Measurements from ENCODE around the gene SLC44A5.

SLC44A5 gene

GRCh38 chr1:75588779-75589475 lies 22.0 kb downstream of the SLC44A5 start:
- no peak for DNase-seq

DNA sequence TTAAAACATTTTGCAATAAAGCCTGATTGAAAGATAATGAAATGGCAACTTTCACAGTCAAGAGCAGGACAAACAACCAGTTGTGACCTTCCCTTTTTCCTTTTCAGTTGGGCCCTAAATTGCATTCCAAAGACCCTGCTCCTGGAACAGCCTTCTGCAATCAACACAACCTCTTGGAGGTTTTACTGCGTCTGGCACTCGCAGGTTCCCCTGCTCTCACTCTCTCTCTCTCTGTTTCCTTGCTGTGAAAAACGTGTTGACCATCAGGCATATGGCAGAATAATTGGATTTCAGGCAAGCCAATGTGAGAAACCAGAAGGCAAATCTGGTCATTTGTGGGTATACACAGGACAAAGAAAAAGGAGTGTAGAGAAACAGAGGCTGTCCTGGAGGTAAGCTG lies 23.2 kb downstream of the SLC44A5 start:
- DNase-seq, result no peak

GRCh38 chr1:75583282-75583681 lies 27.6 kb downstream of the SLC44A5 start:
- DNase-seq, result no peak

DNA sequence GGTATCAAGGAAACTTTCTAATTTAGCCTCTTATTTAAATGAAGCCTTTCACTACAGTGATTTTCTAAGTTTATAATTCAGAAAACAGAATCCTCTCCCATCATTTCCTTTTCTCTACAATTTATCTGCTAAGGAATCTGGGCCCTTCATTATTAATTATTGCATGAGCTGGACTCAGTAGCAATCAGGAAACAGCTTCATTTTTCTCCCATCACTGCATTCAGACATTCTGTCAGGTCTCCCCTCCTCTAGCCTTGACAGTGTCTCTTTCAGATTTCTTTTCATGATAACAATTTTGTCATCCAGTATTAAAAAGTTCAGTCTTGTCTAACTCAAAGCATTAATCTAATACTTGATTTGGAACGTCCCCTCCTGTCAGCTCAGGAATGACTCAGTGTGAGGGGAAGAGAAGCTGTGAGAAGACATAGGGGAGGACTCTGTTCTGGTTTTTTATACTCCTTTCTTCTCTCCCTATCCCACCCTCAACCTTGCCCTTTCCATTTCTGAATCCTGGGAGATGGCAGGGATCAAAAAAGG lies 28.1 kb downstream of the SLC44A5 start:
- DNase-seq, result no peak

DNA sequence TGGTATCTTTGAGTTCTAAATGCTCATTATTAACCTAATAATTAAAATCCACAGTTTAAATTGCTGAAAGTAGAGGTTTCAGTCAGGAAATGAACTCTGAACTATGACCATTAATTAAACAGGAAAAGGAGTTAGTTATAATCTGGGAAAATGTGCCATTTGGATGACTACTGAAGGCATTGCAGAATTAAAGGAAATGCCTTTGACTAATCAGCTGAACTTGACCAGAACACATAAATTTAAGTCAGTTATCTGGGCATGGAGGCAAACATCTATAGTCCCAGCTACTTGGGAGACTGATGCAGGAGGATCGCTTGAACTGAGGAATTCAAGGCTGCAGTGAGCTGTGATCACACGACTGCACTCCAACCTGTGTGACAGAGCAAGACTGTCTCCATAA lies 31.9 kb downstream of the SLC44A5 start:
- DNase-seq, result no peak

DNA sequence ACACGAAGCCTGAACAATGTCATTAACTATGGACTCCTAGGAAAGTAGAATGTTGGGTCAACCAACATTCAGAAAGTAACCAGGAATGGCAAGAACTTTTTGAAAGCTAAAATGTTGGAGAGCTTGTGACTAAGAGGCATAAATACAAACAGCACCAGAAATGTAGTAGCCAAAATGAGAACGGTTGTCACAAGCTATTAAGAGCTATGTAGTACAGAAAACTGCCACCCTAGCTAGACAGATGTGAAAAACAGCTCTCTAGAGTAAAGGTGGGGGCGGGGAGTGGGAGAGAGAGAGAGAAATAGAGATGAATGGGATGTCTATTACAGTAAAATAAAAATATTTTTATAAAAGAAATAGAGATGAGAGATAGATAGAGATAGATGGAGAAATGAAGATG lies 35.1 kb downstream of the SLC44A5 start:
- DNase-seq, result no peak

- no peak for DNase-seq
Observed at GRCh38 chr1:75567191-75567590, 43.7 kb downstream of the SLC44A5 start.

GRCh38 chr1:75559800-75560199 lies 51.1 kb downstream of the SLC44A5 start:
- no peak for DNase-seq

DNA sequence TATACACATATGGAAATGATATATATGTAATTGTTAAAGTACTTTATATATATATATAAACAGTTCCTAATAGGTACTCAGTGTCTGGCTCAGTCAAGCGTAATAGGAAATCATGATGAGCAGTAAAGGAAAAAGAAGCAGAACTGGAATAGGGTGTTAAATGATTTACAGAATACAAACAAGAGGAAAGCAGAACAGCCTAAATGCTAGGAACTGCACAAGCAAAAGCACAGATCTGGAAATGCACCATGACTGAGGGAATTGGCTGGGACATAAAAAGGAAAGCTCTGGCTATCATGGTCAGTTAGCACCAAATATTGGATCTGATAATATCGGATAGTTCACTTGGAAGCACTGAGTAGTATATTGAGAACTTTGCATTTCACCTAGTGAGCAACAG lies 51.8 kb downstream of the SLC44A5 start:
- DNase-seq, result no peak

- DNase-seq, result no peak
Observed at GRCh38 chr1:75554870-75555269, 56.0 kb downstream of the SLC44A5 start.

DNA sequence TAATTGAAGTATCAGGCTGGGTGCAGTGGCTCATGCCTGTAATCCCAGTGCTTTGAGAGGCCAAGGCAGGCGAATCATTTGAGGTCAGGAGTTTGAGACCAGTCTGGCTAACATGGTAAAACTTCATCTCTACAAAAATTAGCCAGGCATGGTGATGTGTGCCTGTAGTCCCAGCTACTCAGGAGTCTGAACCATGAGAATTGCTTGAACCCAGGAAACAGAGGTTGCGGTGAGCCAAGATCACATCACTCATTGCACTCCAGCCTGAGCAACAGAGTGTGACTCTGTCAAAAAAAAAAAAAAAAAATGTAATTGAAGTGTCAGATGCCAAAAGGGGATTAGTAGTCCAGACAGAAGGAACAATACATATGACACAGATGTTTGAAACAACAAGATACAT lies 56.7 kb downstream of the SLC44A5 start:
- no peak for DNase-seq

- no peak for DNase-seq
Observed at GRCh38 chr1:75550559-75550958, 60.4 kb downstream of the SLC44A5 start.

DNA sequence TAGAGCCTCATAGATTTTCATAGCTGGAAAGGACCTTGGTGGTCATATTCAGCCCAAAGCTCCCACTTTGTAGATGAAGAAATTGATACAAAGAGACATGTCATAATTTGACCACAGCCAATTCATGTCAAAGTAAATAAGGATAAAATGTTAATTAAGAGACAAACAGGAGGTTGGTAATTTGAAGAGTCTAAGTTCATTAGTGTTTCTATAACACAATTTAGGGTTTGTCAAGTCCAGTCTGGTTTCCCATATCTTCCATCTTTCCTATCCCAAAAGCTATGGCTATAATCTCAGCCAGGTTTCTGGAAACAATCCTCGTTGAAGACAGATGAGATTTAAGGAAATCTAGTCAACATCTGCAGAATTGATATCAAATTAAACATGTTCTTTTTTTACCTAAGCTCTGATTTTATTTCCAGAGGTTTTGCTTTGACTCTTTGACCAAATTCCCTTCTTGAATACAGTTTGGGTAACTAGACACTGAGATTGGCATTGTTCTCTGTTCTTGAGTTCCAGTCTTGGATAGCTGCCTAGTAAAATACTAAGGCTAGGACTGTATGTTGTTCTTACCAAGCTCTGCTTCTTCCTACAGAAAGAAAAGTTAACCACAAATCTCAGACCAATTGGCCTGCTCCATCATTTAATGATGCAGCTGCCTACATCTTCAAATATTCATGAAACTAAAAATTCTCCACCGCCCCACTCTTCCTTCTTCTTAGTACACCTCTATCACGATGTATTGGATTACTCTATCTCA lies 62.0 kb downstream of the SLC44A5 start:
- DNase-seq, result no peak

- no peak for DNase-seq
Observed at GRCh38 chr1:75543705-75544104, 67.2 kb downstream of the SLC44A5 start.

GRCh38 chr1:75542818-75543570 lies 67.9 kb downstream of the SLC44A5 start:
- no peak for DNase-seq

GRCh38 chr1:75539230-75540116 lies 71.4 kb downstream of the SLC44A5 start:
- no peak for DNase-seq

GRCh38 chr1:75533085-75533484 lies 77.8 kb downstream of the SLC44A5 start:
- no peak for DNase-seq

- no peak for DNase-seq
Observed at GRCh38 chr1:75531570-75531969, 79.3 kb downstream of the SLC44A5 start.

DNA sequence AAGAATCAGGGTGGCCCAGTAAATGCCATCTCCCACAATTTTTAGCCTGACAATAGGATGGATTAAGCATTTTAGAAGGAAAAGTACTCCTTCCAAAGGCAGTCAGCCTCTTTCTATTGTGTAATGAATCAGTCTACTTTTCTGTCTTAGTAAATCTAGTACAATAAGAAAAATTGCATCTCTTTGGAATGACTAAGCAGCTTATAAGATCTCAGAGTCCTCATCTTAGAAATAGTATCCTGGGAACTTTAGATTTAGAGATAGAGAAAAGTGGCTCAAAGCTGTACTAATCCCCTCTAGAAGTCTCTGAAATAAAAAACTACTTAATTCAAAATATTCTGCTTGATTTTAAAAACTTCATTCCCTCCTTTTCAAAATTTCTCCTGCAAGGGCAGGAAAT lies 81.4 kb downstream of the SLC44A5 start:
- no peak for DNase-seq

DNA sequence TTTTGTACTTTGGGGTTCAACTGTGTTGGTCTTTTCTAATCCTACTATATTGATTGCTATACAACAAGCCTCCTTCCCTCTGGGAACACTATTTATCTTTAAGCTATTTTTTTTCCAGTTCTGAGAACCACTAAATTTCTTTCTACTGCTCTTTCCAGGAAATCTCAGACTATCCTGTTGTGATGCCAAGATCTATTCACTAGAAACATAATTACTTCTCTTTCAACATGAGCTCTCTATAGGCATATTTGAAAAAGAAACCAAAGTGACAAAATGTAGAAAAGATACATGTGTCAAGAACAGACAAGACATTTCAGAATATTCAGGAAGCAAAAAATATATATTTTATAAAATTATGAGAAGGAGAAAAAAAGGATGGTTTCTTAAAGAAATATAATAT lies 82.9 kb downstream of the SLC44A5 start:
- DNase-seq, result no peak

DNA sequence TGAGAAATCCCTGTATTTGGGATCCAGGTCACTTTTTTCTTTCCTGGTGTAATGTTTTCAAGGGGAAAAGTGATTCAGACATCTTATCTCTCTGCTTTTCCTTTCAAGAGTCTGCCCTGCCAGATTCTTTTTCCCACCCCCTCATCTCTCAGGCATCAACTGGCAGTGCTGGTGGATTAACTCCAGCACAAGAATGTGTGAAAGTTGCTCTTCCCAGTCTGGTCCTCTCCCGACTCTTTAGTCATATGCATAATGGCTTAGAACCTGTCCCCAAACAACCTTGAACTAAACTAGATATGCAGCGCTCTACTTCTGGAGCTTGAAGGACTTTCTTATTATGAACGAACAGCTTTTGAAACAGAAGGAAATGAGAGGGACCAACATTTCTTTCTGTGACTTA lies 88.5 kb downstream of the SLC44A5 start:
- no peak for DNase-seq

DNA sequence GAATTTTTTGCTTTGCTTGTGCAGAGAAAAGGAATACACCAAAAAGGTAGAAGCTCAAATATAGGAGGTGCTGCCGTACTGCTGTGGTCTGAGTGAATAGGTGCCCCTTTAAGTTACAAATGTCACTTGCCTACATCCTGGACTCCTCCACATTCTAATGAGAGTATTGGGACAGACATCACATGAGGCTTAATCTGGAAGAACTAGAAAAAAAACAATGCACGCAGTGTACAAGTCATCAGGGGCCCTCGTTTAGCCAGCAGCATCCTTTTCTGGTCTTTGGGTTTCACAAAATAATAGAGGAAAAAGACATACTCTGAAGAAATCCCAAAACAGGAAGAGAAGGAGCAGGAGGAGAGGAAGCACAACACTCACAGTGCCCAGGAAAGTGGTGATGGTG lies 89.3 kb downstream of the SLC44A5 start:
- DNase-seq, result no peak

All from CD4-positive, alpha-beta T cell treated with Interleukin-21 for 1 hour (primary cell).